ENCODE data around the gene TMEM121B. TPM values are rescaled to one million over a fixed set of nuclear protein-coding genes. Genes with fewer than 3 reads are reported as not detected.

TMEM121B gene
- total RNA-seq, 3 donors from 2014 or later, result 0.44 to 0.48 TPM; not detected in 1

- intact Hi-C loops (cut with DNase I; ENCODE audit: low total_unique reads), result no loop called here
- DNase-seq (ENCODE audit: low spot score in 2 of 2), result peak in 1 of 2 donors; percentile 30
Measured at GRCh38 chr22:17159504-17159951, 38.4 kb upstream of the TMEM121B start.

GRCh38 chr22:17158568-17159503 lies 37.7 kb upstream of the TMEM121B start, which contains the start of gene HDHD5:
TSS of gene HDHD5 (minus strand) at chr22:17159277. CDS start at chr22:17159251, 26 bp downstream.
- Histone ChIP-seq H3K27ac (peak within 1 kb of the TSS; percentile 79 to 88), H3K9me3 (no peaks in the 10 kb centered on the region), H3K4me1 (no peaks in the 10 kb centered on the region), H3K27me3 (no peaks in the 10 kb centered on the region), H3K36me3 (no peaks in the 10 kb centered on the region), H3K4me3 (peak within 1 kb of the TSS; percentile 66 to 71 (median 70))
- intact Hi-C loops (cut with DNase I; ENCODE audit: low total_unique reads), result no loop called here
- peak in 2 of 3 donors; percentile 23 to 48 for TF ChIP-seq POLR2AphosphoS5 (IDR thresholded peaks at IDR 0.05)
- TF ChIP-seq CTCF (IDR thresholded peaks at IDR 0.05), result no peak
- peak; percentile 77 to 86 for DNase-seq (ENCODE audit: low spot score in 2 of 2)

More at GRCh38 chr22:17159504-17159951, 38.4 kb upstream of the TMEM121B start:
- H3K4me3 ChIP-seq, result peak overlapping the region; percentile 66 to 71 (median 70)
- no peaks in the 10 kb centered on the region for H3K9me3 ChIP-seq
- H3K36me3 ChIP-seq, result no peaks in the 10 kb centered on the region
- H3K4me1 ChIP-seq, result no peaks in the 10 kb centered on the region
- H3K27me3 ChIP-seq, result no peaks in the 10 kb centered on the region
- H3K27ac ChIP-seq, result peak overlapping the region; percentile 79 to 88
- peak in 1 of 3 donors; percentile 2 for TF ChIP-seq POLR2AphosphoS5 (IDR thresholded peaks at IDR 0.05)
- TF ChIP-seq POLR2A (IDR thresholded peaks at IDR 0.05), result no peak

- Histone ChIP-seq H3K27me3 (no peaks in the 10 kb centered on the region), H3K9me3 (no peaks in the 10 kb centered on the region), H3K4me3 (peak overlapping the region; percentile 66 to 71 (median 70)), H3K4me1 (no peaks in the 10 kb centered on the region), H3K36me3 (no peaks in the 10 kb centered on the region), H3K27ac (peak overlapping the region; percentile 79 to 88)
- TF ChIP-seq POLR2A (IDR thresholded peaks at IDR 0.05), result no peak
- TF ChIP-seq CTCF (IDR thresholded peaks at IDR 0.05), result no peak
- no peak for TF ChIP-seq POLR2AphosphoS5 (IDR thresholded peaks at IDR 0.05)
- intact Hi-C loops (cut with DNase I; ENCODE audit: low total_unique reads), result no loop called here
- no peak for DNase-seq (ENCODE audit: low spot score in 2 of 2)
Measured at GRCh38 chr22:17158176-17158567, 37.0 kb upstream of the TMEM121B start.

GRCh38 chr22:17157714-17158113 lies 36.6 kb upstream of the TMEM121B start:
- TF ChIP-seq CTCF (IDR thresholded peaks at IDR 0.05) (no peak), POLR2AphosphoS5 (IDR thresholded peaks at IDR 0.05) (no peak), POLR2A (IDR thresholded peaks at IDR 0.05) (no peak)
- intact Hi-C loops (cut with DNase I; ENCODE audit: low total_unique reads), result no loop called here
- DNase-seq (ENCODE audit: low spot score in 2 of 2), result no peak
- Histone ChIP-seq H3K27me3 (no peaks in the 10 kb centered on the region), H3K4me3 (peak overlapping the region; percentile 66 to 71 (median 70)), H3K27ac (no peak overlapping the region), H3K9me3 (no peaks in the 10 kb centered on the region), H3K36me3 (no peaks in the 10 kb centered on the region), H3K4me1 (no peaks in the 10 kb centered on the region)

- H3K27me3 ChIP-seq, result no peaks in the 10 kb centered on the region
- no peaks in the 10 kb centered on the region for H3K36me3 ChIP-seq
- no peaks in the 10 kb centered on the region for H3K4me1 ChIP-seq
- H3K4me3 ChIP-seq, result no peak overlapping the region
- no peak for DNase-seq (ENCODE audit: low spot score in 2 of 2)
- TF ChIP-seq POLR2AphosphoS5 (IDR thresholded peaks at IDR 0.05) (no peak), POLR2A (IDR thresholded peaks at IDR 0.05) (no peak), CTCF (IDR thresholded peaks at IDR 0.05) (no peak)
- intact Hi-C loops (cut with DNase I; ENCODE audit: low total_unique reads), result no loop called here
- no peaks in the 10 kb centered on the region for H3K9me3 ChIP-seq
- no peak overlapping the region for H3K27ac ChIP-seq
Measured at GRCh38 chr22:17155941-17156340, 34.8 kb upstream of the TMEM121B start.

Measured in breast epithelium (tissue), 4 donors.